Calu3 (cell line): ENCODE data around the gene ST7. TPM values are rescaled to one million over a fixed set of nuclear protein-coding genes. Genes with fewer than 3 reads are reported as not detected.

Experiments used
- BruUV-seq: library from RNA; stranded (reverse); fragments of 400-500 nt; replicated peaks from 2 replicates; lab custom pipeline; 2021; lab: Mats Ljungman, UMichigan
- CTCF ChIA-PET: fragments of 300-600 bp; sonication (Branson Sonifier 250); formaldehyde crosslinking; loops from one replicate; lab custom pipeline; 2022; ENCODE audit warnings: antibody characterized with exemption; lab: Charles Lee
- DNase-seq: peaks from one replicate; pipeline ENCODE4 v3.0.0; 2022
- H3K27ac Mint-ChIP-seq: one replicate; pipeline ENCODE4 v1.8.0; 2022; ENCODE audit warnings: mixed read lengths; ENCODE audit not compliant: unreplicated experiment
- H3K27me3 Mint-ChIP-seq: one replicate; pipeline ENCODE4 v1.8.0; 2022; ENCODE audit warnings: mixed read lengths; ENCODE audit not compliant: unreplicated experiment
- H3K36me3 Mint-ChIP-seq: one replicate; pipeline ENCODE4 v1.8.0; 2022; ENCODE audit warnings: mild to moderate bottlenecking, moderate library complexity, mixed read lengths; ENCODE audit not compliant: insufficient read depth, unreplicated experiment
- H3K4me1 Mint-ChIP-seq: one replicate; pipeline ENCODE4 v1.8.0; 2022; ENCODE audit warnings: mild to moderate bottlenecking, low read depth, mixed read lengths; ENCODE audit not compliant: unreplicated experiment
- H3K4me3 Mint-ChIP-seq: one replicate; pipeline ENCODE4 v1.8.0; 2022; ENCODE audit warnings: mild to moderate bottlenecking, low read depth, moderate library complexity, mixed read lengths; ENCODE audit not compliant: unreplicated experiment
- H3K9me3 Mint-ChIP-seq: one replicate; pipeline ENCODE4 v1.8.0; 2022; ENCODE audit warnings: low read depth, mixed read lengths; ENCODE audit not compliant: unreplicated experiment
- intact Hi-C: fragments of 100-400 bp; cut with micrococcal nuclease; formaldehyde crosslinking; loops from one replicate; pipeline ENCODE4 v1.10.0; 2022; ENCODE audit not compliant: unreplicated experiment
- total RNA-seq: library from RNA; stranded (reverse); gene quantifications from 2 replicates; pipeline ENCODE4 v1.2.3, GENCODE V29; 2022
- TF ChIP-seq, protein P1 (sequence below): fragments of 200-600 bp; IDR thresholded peaks from one replicate; pipeline ENCODE4 v1.8.0; 2022; ENCODE audit warnings: antibody characterized with exemption; ENCODE audit not compliant: unreplicated experiment

Gene ST7
- total RNA-seq, 1 experiment from 2014 or later = 17.7 TPM

DNA sequence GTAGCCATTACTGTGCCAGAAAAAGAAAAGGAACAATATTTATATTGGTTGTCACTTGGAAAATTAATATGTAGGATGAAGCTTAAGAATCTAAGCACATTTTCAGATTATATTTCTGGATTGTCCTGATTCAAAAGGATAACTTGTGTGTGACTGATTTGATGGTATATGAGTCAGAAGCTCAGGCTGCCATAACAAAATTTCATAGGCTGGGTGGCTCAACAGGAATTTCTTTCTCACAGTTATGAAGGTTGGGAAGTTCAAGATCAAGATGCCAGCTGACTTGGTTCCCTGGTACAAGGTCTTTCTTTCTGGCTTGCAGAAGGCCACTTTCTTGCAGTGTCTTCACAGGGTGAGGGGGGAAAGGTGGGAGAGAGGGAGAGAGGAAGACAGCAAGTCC is 108.5 kb downstream of the ST7 start:
- Mint-ChIP-seq H3K27ac (no peak overlapping the region), H3K9me3 (no peaks in the 10 kb centered on the region), H3K4me1 (no peaks in the 10 kb centered on the region), H3K27me3 (no peaks in the 10 kb centered on the region), H3K4me3 (no peak overlapping the region), H3K36me3 (no peaks in the 10 kb centered on the region)
- no TSS peak for BruUV-seq
- CTCF ChIA-PET = no interaction called here
- TF ChIP-seq, protein P1, sequence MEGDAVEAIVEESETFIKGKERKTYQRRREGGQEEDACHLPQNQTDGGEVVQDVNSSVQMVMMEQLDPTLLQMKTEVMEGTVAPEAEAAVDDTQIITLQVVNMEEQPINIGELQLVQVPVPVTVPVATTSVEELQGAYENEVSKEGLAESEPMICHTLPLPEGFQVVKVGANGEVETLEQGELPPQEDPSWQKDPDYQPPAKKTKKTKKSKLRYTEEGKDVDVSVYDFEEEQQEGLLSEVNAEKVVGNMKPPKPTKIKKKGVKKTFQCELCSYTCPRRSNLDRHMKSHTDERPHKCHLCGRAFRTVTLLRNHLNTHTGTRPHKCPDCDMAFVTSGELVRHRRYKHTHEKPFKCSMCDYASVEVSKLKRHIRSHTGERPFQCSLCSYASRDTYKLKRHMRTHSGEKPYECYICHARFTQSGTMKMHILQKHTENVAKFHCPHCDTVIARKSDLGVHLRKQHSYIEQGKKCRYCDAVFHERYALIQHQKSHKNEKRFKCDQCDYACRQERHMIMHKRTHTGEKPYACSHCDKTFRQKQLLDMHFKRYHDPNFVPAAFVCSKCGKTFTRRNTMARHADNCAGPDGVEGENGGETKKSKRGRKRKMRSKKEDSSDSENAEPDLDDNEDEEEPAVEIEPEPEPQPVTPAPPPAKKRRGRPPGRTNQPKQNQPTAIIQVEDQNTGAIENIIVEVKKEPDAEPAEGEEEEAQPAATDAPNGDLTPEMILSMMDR = no peak
- DNase-seq = no peak
- intact Hi-C loops = no loop called here

DNA sequence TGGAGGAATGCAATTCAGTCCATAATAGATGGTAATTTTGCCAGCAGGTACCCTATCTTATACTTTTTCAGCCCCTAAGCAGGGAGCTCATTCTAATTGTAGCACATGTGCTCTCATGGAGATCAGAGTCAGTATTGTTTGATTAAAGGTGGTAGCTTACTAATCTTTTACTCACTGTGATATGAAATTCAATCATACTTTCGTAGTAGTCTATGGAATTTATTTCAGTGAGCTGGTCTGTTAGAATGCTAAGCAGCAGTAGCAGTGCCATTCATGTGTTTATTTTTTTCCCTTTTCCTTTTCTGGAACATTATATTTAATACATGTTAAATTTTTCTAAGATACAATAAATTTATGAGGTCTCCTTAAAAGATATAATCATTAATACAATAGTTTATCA is 109.0 kb downstream of the ST7 start:
- BruUV-seq = no TSS peak
- no peak for DNase-seq
- Mint-ChIP-seq H3K27ac (no peak overlapping the region), H3K36me3 (no peaks in the 10 kb centered on the region), H3K4me1 (no peaks in the 10 kb centered on the region), H3K27me3 (no peaks in the 10 kb centered on the region), H3K4me3 (no peak overlapping the region), H3K9me3 (no peaks in the 10 kb centered on the region)
- CTCF ChIA-PET = no interaction called here
- TF ChIP-seq, protein P1 = no peak
- intact Hi-C loops = no loop called here

DNA sequence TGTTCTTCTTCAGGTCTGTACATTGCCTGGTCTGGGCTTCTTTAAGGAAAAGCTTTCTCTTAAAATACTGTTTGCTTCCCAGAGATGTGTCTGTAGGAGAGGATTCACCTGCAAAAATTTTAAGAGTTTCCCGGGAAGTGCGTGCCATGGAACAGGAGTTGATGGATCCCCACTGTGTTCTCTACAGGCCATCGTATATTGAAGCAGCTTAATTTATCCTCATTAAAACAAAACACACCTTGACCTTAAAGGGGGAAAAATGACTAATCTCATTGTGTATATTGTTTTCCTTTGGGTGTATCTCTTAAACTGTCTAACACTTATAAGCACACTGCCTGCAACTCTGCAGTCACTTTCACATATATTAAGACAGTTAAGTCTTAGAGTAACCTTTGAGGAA is 111.4 kb downstream of the ST7 start:
- TF ChIP-seq, protein P1 = no peak
- CTCF ChIA-PET = no interaction called here

DNA sequence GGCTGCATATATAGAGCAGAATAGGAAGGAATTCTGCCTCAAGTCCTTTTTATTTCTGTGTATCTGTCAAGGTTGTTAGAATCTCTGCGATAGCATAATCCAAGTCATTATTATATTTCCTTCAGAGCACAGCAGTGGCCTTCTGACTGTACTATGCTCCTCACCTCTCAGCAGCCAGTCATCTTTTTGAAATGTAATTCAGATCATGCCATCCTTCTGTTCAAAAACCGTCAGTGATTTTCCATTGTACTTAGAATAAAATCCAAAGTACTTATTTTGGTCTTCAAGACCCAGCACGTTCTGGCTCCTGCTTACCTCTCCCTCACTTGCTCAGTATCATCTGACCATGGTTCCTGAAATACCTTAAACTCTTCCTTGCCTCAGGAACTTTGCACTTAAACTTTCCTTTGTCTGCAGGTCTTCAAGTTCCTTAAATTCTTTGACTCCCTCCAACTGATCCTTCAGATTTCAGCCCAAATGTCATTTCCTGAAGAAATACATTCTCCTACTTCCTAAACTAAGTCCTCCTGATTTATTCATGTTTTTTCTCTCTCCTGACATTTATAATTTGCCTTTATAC is 112.4 kb downstream of the ST7 start:
- BruUV-seq = no TSS peak
- CTCF ChIA-PET = interaction anchor here (0.7 kb wide), 1 partner anchor 9 kb away, joined by 7 read pairs; no protein-coding TSS in a partner anchor
- intact Hi-C loops = no loop called here
- no peak for DNase-seq
- H3K27ac Mint-ChIP-seq = no peak overlapping the region
- H3K4me3 Mint-ChIP-seq = no peak overlapping the region
- no peaks in the 10 kb centered on the region for H3K27me3 Mint-ChIP-seq
- H3K36me3 Mint-ChIP-seq = no peaks in the 10 kb centered on the region
- TF ChIP-seq, protein P1 = no peak
- no peaks in the 10 kb centered on the region for H3K4me1 Mint-ChIP-seq
- H3K9me3 Mint-ChIP-seq = no peaks in the 10 kb centered on the region

More for the DNA sequence above, 111.4 kb downstream of the ST7 start:
- no peaks in the 10 kb centered on the region for H3K4me1 Mint-ChIP-seq
- H3K27ac Mint-ChIP-seq = no peak overlapping the region
- no TSS peak for BruUV-seq
- H3K4me3 Mint-ChIP-seq = no peak overlapping the region
- H3K9me3 Mint-ChIP-seq = no peaks in the 10 kb centered on the region
- no peaks in the 10 kb centered on the region for H3K36me3 Mint-ChIP-seq
- no peaks in the 10 kb centered on the region for H3K27me3 Mint-ChIP-seq
- no peak for DNase-seq
- intact Hi-C loops = no loop called here
